ENCODE measurements around the gene GRIK4. TPM values are rescaled to one million over a fixed set of nuclear protein-coding genes. Genes with fewer than 3 reads are reported as not detected.

The GRIK4 gene
- polyA plus RNA-seq, 1 experiment = not detected

DNA sequence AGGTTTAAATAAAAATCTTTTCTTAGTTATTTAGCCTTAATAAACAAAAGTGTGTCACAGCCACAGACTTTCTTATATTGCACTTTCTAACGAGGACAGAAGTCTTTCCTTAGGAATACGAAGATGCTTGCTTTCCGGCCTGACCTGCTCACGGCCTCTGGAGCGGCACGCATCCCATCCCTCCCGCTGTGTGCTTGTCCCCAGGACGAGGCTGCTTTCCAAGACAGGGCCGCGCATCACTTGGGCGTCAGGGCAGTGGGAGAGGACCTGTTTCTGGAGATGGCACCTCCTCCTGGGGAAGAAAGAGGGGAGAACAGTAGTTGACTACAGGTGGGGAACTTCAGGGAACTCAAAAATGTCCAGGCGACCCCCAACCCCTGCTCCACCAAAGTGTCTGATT lies 26.4 kb downstream of the GRIK4 start:
- TF ChIP-seq, protein P1, sequence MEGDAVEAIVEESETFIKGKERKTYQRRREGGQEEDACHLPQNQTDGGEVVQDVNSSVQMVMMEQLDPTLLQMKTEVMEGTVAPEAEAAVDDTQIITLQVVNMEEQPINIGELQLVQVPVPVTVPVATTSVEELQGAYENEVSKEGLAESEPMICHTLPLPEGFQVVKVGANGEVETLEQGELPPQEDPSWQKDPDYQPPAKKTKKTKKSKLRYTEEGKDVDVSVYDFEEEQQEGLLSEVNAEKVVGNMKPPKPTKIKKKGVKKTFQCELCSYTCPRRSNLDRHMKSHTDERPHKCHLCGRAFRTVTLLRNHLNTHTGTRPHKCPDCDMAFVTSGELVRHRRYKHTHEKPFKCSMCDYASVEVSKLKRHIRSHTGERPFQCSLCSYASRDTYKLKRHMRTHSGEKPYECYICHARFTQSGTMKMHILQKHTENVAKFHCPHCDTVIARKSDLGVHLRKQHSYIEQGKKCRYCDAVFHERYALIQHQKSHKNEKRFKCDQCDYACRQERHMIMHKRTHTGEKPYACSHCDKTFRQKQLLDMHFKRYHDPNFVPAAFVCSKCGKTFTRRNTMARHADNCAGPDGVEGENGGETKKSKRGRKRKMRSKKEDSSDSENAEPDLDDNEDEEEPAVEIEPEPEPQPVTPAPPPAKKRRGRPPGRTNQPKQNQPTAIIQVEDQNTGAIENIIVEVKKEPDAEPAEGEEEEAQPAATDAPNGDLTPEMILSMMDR (IDR thresholded peaks at IDR 0.05; ENCODE audit: insufficient read depth, low read depth, low read length) = no peak
- ChIA-PET CTCF (no interaction called here), POLR2A (no interaction called here)
- H3K36me3 ChIP-seq (ENCODE audit: control insufficient read depth, insufficient read depth, low read length) = no peaks in the 10 kb centered on the region
- peaks cover 2% of the 10 kb centered on the region; the same call in 1 of the 2 replicates for H3K27me3 ChIP-seq (ENCODE audit: control insufficient read depth, insufficient read depth, low read length)
- DNase-seq (ENCODE audit: low read depth) = no peak
- H3K4me3 ChIP-seq (ENCODE audit: low read depth, low read length) = no peak overlapping the region

DNA sequence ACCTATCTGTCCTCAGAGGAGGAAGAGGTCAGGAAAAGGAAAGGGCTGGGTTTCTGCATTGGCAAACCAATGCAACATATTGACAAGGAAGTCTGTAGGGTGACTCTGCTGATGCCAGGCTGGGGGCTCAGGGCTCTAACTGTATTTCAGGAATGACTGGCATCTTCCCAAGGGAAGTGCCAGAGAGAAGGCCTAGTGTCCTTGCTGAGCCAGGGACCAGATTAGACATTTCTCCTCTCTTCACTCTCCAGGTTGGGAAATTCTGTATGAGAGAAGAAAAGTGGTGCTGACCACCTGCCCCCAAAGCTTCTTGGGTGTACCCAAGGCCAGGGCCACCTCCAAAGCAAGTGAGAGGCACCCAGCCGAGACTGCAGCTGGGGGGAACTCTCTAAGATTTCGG lies 27.2 kb downstream of the GRIK4 start:
- TF ChIP-seq, protein P1 (IDR thresholded peaks at IDR 0.05; ENCODE audit: insufficient read depth, low read depth, low read length) = no peak
- Histone ChIP-seq H3K4me3 (ENCODE audit: low read depth, low read length) (no peak overlapping the region), H3K27me3 (ENCODE audit: control insufficient read depth, insufficient read depth, low read length) (peaks cover 2% of the 10 kb centered on the region; the same call in 1 of the 2 replicates), H3K36me3 (ENCODE audit: control insufficient read depth, insufficient read depth, low read length) (no peaks in the 10 kb centered on the region)
- DNase-seq (ENCODE audit: low read depth) = no peak
- CTCF ChIA-PET = interaction anchor here (1.3 kb wide), 1 partner anchor 25 kb away, joined by 3 read pairs; no protein-coding TSS in a partner anchor
- POLR2A ChIA-PET = no interaction called here

DNA sequence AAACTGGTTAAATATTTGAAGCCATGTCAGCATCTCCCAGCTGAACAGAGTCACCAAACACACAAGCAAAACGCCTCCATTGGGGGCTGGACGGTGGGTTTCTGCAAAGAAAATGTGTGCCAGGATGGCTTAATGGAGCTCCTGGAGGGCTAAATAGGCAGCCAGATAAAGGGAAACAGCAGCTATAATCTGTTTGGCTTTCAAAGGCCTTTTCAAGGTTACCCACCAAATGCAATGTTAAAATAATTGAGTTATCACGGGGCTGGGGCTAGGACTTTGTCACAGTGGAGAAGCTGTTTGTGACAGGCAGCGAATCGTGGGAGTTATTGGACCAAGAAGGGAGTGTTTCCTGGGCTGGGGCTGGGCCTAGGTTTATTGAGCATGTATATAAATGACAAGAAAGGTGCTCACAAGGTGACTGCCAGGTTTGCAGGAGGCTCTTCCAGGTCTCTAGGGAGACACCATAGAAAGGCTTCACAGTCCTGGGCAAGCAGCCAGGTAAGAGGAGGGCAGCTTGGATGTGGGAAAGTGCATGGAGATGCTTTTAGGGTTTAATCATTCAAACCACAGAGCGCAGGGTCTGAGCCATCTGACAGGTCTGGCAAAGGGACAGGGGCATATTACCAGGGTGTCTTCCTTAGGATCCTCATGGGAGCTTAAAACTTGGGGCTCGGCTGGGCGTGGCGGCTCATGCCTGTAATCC lies 28.3 kb downstream of the GRIK4 start:
- POLR2A ChIA-PET = interaction anchor here (1.1 kb wide), 1 partner anchor 8 kb away, joined by 4 read pairs; no protein-coding TSS in a partner anchor
- Histone ChIP-seq H3K36me3 (ENCODE audit: control insufficient read depth, insufficient read depth, low read length) (no peaks in the 10 kb centered on the region), H3K27me3 (ENCODE audit: control insufficient read depth, insufficient read depth, low read length) (peaks cover 2% of the 10 kb centered on the region; the same call in 1 of the 2 replicates), H3K4me3 (ENCODE audit: low read depth, low read length) (no peak overlapping the region)
- CTCF ChIA-PET = interaction anchor here (1.2 to 1.4 kb wide), 3 partner anchors 13 to 145 kb away, joined by 3 to 4 read pairs (median 3); no protein-coding TSS in a partner anchor
- DNase-seq (ENCODE audit: low read depth) = no peak
- TF ChIP-seq, protein P1 (IDR thresholded peaks at IDR 0.05; ENCODE audit: insufficient read depth, low read depth, low read length) = no peak

DNA sequence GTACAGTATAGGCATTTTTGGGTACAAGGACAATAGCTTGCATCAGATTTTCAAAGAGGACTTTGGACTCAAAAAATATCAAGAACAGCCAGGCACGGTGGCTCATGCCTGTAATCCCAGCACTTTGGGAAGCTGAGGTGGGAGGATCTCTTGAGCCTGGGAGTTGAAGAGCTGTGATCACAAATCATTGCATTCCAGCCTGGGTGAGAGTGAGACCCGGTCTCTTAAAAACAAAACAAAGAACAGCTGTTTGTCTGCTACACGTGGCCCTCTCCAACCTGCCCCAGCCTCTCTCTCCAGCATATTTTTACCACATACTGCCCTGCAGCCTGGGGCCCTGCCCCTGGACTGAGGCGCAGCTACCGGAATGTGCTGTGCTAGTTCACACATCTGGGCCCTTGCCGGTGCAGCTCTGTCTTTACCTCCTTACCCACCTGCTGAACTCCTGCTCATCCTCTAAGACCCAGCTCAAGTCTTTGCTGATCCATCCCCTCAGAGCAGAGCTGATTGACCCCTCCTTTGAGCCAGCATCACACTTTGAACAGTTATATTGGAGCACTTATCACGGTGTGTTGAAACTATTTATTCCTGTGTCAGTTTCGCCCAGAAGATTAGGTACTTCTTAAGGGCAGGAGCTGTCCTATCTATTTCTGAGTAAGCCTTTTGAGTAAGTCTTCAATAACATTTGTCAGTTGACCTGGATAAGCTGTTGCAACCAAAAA lies 29.4 kb downstream of the GRIK4 start:
- CTCF ChIA-PET = interaction anchor here (0.6 to 1.4 kb wide), 2 partner anchors 144 to 1528 kb away, joined by 3 to 4 read pairs; no protein-coding TSS in a partner anchor
- POLR2A ChIA-PET = interaction anchor here (0.6 kb wide), 2 partner anchors 144 to 249 kb away, joined by 3 read pairs; no protein-coding TSS in a partner anchor
- TF ChIP-seq, protein P1 (IDR thresholded peaks at IDR 0.05; ENCODE audit: insufficient read depth, low read depth, low read length) = no peak
- peak; percentile 38 for DNase-seq (ENCODE audit: low read depth)
- Histone ChIP-seq H3K27me3 (ENCODE audit: control insufficient read depth, insufficient read depth, low read length) (no peaks in the 10 kb centered on the region), H3K4me3 (ENCODE audit: low read depth, low read length) (no peak overlapping the region), H3K36me3 (ENCODE audit: control insufficient read depth, insufficient read depth, low read length) (no peaks in the 10 kb centered on the region)

All from BJ (cell line).